ENCODE measurements around the gene IRAK1.

Gene IRAK1

GRCh38 chrX:154040307-154040756, 20.6 kb upstream of the IRAK1 start:
- DNase-seq = no peak

- no peak for DNase-seq
Measured at GRCh38 chrX:154039577-154039976, 19.9 kb upstream of the IRAK1 start.

- no peak for DNase-seq
Measured at GRCh38 chrX:154038656-154039055, 19.0 kb upstream of the IRAK1 start.

GRCh38 chrX:154037754-154038153, 18.1 kb upstream of the IRAK1 start:
- DNase-seq = no peak

- no peak for DNase-seq
Measured at GRCh38 chrX:154036513-154036912, 16.8 kb upstream of the IRAK1 start.

GRCh38 chrX:154033848-154034247, 14.1 kb upstream of the IRAK1 start:
- no peak for DNase-seq

- DNase-seq = no peak
Measured at GRCh38 chrX:154032653-154033052, 13.0 kb upstream of the IRAK1 start.

GRCh38 chrX:154032160-154032559, 12.5 kb upstream of the IRAK1 start:
- no peak for DNase-seq

- DNase-seq = no peak
Measured at GRCh38 chrX:154030715-154031305, 11.1 kb upstream of the IRAK1 start.

GRCh38 chrX:154030266-154030665, 10.6 kb upstream of the IRAK1 start:
- no peak for DNase-seq

GRCh38 chrX:154029439-154029838, 9.7 kb upstream of the IRAK1 start:
- DNase-seq = no peak

- no peak for DNase-seq
Measured at GRCh38 chrX:154028502-154029184, 8.9 kb upstream of the IRAK1 start.

- DNase-seq = no peak
Measured at GRCh38 chrX:154027986-154028385, 8.3 kb upstream of the IRAK1 start.

GRCh38 chrX:154027022-154027402, 7.3 kb upstream of the IRAK1 start:
- DNase-seq = no peak

GRCh38 chrX:154026136-154027021, 6.7 kb upstream of the IRAK1 start:
- no peak for DNase-seq

GRCh38 chrX:154025230-154025629, 5.5 kb upstream of the IRAK1 start:
- no peak for DNase-seq

GRCh38 chrX:154024271-154024670, 4.6 kb upstream of the IRAK1 start:
- no peak for DNase-seq

GRCh38 chrX:154023276-154024000, 3.7 kb upstream of the IRAK1 start:
- DNase-seq = no peak

- no peak for DNase-seq
Measured at GRCh38 chrX:154022108-154022507, 2.4 kb upstream of the IRAK1 start.

GRCh38 chrX:154021131-154021611, 1.5 kb upstream of the IRAK1 start:
- DNase-seq = no peak

GRCh38 chrX:154020536-154021115, 924 bp upstream of the IRAK1 start:
- DNase-seq = no peak

GRCh38 chrX:154019061-154019621, 561 bp downstream of the IRAK1 start:
- no peak for DNase-seq
